ENCODE data around the gene HAGH. TPM values are rescaled to one million over a fixed set of nuclear protein-coding genes. Genes with fewer than 3 reads are reported as not detected.

The HAGH gene
- total RNA-seq, 6 experiments from 2014 or later: 34.2 to 55.3 (median 38.7) TPM

DNA sequence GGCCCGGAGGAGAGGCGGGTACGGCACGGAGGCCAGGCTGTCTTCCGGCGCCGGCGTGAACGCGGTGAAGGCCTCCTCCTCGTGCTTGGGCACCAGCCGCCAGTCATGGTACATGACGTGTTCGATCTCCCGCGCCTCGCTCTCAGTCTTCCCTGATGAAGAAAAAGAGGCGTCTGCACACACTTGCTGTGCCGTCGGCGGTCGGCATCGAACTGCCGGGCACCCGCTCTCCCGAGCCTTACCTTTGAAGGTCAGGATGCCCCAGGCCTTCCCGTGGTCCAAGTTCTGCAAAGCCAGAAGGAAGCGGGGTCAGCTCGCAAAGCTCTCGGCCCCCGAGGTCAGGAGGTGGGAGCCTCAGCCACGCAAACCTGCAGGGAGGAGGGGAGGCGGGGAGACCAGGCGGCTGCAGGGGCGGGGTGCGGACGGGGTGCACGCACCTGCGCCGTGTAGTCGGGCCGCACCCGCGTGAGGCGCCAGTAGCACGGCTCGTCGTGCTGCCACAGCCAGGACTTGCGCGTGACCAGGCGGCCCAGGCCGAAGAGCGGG, 54.2 kb downstream of the HAGH start, which contains the start of gene EME2:
TSS of gene EME2 (plus strand) at position 449 of the 546 bp plus-strand sequence. CDS start 418 bp downstream, outside the sequence.
- H3K27me3 Mint-ChIP-seq (ENCODE audit: insufficient read depth): peaks cover 20% of the 10 kb centered on the region
- peak; percentile 42 for DNase-seq
- peaks cover 11% of the 10 kb centered on the region for H3K36me3 Mint-ChIP-seq (ENCODE audit: low read depth)
- peak within 1 kb of the TSS; percentile 95 for H3K4me3 Mint-ChIP-seq
- H3K9me3 Mint-ChIP-seq: no peaks in the 10 kb centered on the region
- peaks cover 17% of the 10 kb centered on the region for H3K4me1 Mint-ChIP-seq (ENCODE audit: low read depth)
- no peak for TF ChIP-seq CTCF (IDR thresholded peaks at IDR 0.05)
- peak within 1 kb of the TSS; percentile 93 for H3K27ac Mint-ChIP-seq

- H3K4me3 Mint-ChIP-seq: peak overlapping the region; percentile 95
- peaks cover 11% of the 10 kb centered on the region for H3K36me3 Mint-ChIP-seq (ENCODE audit: low read depth)
Measured at GRCh38 chr16:1771864-1772361, 54.7 kb downstream of the HAGH start.

GRCh38 chr16:1771188-1771863, 55.3 kb downstream of the HAGH start, which contains the start of gene NME3:
Gene NME3 (minus strand): TSS chr16:1771543. CDS start chr16:1771534, 9 bp downstream.
- H3K27me3 Mint-ChIP-seq (ENCODE audit: insufficient read depth): peaks cover 15% of the 10 kb centered on the region
- TF ChIP-seq CTCF (IDR thresholded peaks at IDR 0.05): no peak

More at GRCh38 chr16:1771864-1772361, 54.7 kb downstream of the HAGH start:
- peak overlapping the region; percentile 93 for H3K27ac Mint-ChIP-seq
- H3K27me3 Mint-ChIP-seq (ENCODE audit: insufficient read depth): peaks cover 20% of the 10 kb centered on the region
- no peak for DNase-seq
- peaks cover 17% of the 10 kb centered on the region for H3K4me1 Mint-ChIP-seq (ENCODE audit: low read depth)
- no peak for TF ChIP-seq CTCF (IDR thresholded peaks at IDR 0.05)
- H3K9me3 Mint-ChIP-seq: no peaks in the 10 kb centered on the region

GRCh38 chr16:1770328-1771187, 56.1 kb downstream of the HAGH start:
- DNase-seq: peak; percentile 40
- Mint-ChIP-seq H3K9me3 (no peaks in the 10 kb centered on the region), H3K27me3 (ENCODE audit: insufficient read depth) (peaks cover 15% of the 10 kb centered on the region), H3K27ac (peak overlapping the region; percentile 69), H3K4me3 (peak overlapping the region; percentile 95), H3K36me3 (ENCODE audit: low read depth) (peaks cover 11% of the 10 kb centered on the region), H3K4me1 (ENCODE audit: low read depth) (peaks cover 17% of the 10 kb centered on the region)
- no peak for TF ChIP-seq CTCF (IDR thresholded peaks at IDR 0.05)

More at GRCh38 chr16:1771188-1771863, 55.3 kb downstream of the HAGH start, which contains the start of gene NME3:
- H3K4me1 Mint-ChIP-seq (ENCODE audit: low read depth): peaks cover 17% of the 10 kb centered on the region
- no peaks in the 10 kb centered on the region for H3K9me3 Mint-ChIP-seq
- peak; percentile 47 for DNase-seq
- H3K36me3 Mint-ChIP-seq (ENCODE audit: low read depth): peaks cover 11% of the 10 kb centered on the region
- peak within 1 kb of the TSS; percentile 93 for H3K27ac Mint-ChIP-seq
- H3K4me3 Mint-ChIP-seq: peak within 1 kb of the TSS; percentile 95

Measured in HFFc6 (cell line).